ENCODE data around the gene FBXL16.

FBXL16 gene

GRCh38 chr16:684071-684794, 21.4 kb downstream of the FBXL16 start, which contains the start of gene JMJD8:
TSS of gene JMJD8 (minus strand) at chr16:684334. CDS start at chr16:684319, 15 bp downstream.
- TF ChIP-seq CTCF (IDR thresholded peaks at IDR 0.05; ENCODE audit: borderline replicate concordance, insufficient read depth, low read depth, low read length): no peak
- H3K4me3 ChIP-seq (ENCODE audit: low read depth, low read length): peak within 1 kb of the TSS; percentile 86

- peak overlapping the region; percentile 86 for H3K4me3 ChIP-seq (ENCODE audit: low read depth, low read length)
- no peak for TF ChIP-seq CTCF (IDR thresholded peaks at IDR 0.05; ENCODE audit: borderline replicate concordance, insufficient read depth, low read depth, low read length)
Observed at GRCh38 chr16:683396-684070, 22.1 kb downstream of the FBXL16 start.

GRCh38 chr16:682493-683395, 22.9 kb downstream of the FBXL16 start:
- no peak for TF ChIP-seq CTCF (IDR thresholded peaks at IDR 0.05; ENCODE audit: borderline replicate concordance, insufficient read depth, low read depth, low read length)
- peak overlapping the region; percentile 86 for H3K4me3 ChIP-seq (ENCODE audit: low read depth, low read length)

- no peak for TF ChIP-seq CTCF (IDR thresholded peaks at IDR 0.05; ENCODE audit: borderline replicate concordance, insufficient read depth, low read depth, low read length)
- H3K4me3 ChIP-seq (ENCODE audit: low read depth, low read length): peak overlapping the region; percentile 86
Observed at GRCh38 chr16:681746-682427, 23.7 kb downstream of the FBXL16 start.

- TF ChIP-seq CTCF (IDR thresholded peaks at IDR 0.05; ENCODE audit: borderline replicate concordance, insufficient read depth, low read depth, low read length): no peak
- H3K4me3 ChIP-seq (ENCODE audit: low read depth, low read length): peak overlapping the region; percentile 86
Observed at GRCh38 chr16:680967-681745, 24.4 kb downstream of the FBXL16 start.

- H3K4me3 ChIP-seq (ENCODE audit: low read depth, low read length): peak overlapping the region; percentile 86
- no peak for TF ChIP-seq CTCF (IDR thresholded peaks at IDR 0.05; ENCODE audit: borderline replicate concordance, insufficient read depth, low read depth, low read length)
Observed at GRCh38 chr16:680625-680945, 25.0 kb downstream of the FBXL16 start.

Measured in GM12875 (cell line).